HG02610 (cell line): ENCODE measurements around the gene CCNL2.

Experiments used
- ATAC-seq: cut with Tn5 transposase; IDR thresholded peaks from one replicate; pipeline ENCODE4 v1.9.1; 2021; ENCODE audit warnings: mild to moderate bottlenecking, moderate library complexity; ENCODE audit not compliant: unreplicated experiment

Gene CCNL2

GRCh38 chr1:1345384-1345783 lies 53.8 kb downstream of the CCNL2 start:
- ATAC-seq: no peak

GRCh38 chr1:1344655-1345361 lies 54.3 kb downstream of the CCNL2 start:
- ATAC-seq: no peak

GRCh38 chr1:1343811-1344421 lies 55.2 kb downstream of the CCNL2 start:
- ATAC-seq: no peak

- no peak for ATAC-seq
These were observed 56.5 kb downstream of the CCNL2 start for GRCh38 chr1:1342584-1343115.

- ATAC-seq: no peak
These were observed 57.0 kb downstream of the CCNL2 start for GRCh38 chr1:1342061-1342562.

GRCh38 chr1:1341549-1342021 lies 57.5 kb downstream of the CCNL2 start:
- no peak for ATAC-seq

- no peak for ATAC-seq
These were observed 58.2 kb downstream of the CCNL2 start for GRCh38 chr1:1340791-1341548.

GRCh38 chr1:1340185-1340584 lies 59.0 kb downstream of the CCNL2 start:
- ATAC-seq: no peak

- no peak for ATAC-seq
These were observed 60.9 kb downstream of the CCNL2 start for GRCh38 chr1:1338278-1338677.

GRCh38 chr1:1337793-1338147 lies 61.4 kb downstream of the CCNL2 start:
- no peak for ATAC-seq

- no peak for ATAC-seq
These were observed 62.0 kb downstream of the CCNL2 start for GRCh38 chr1:1336931-1337792.

- no peak for ATAC-seq
These were observed 62.7 kb downstream of the CCNL2 start for GRCh38 chr1:1336446-1336845.

- no peak for ATAC-seq
These were observed 63.3 kb downstream of the CCNL2 start for GRCh38 chr1:1335792-1336248.
